Central memory CD8-positive, alpha-beta T cell (primary cell): Measurements from ENCODE around the gene SLCO6A1.

Source experiments
- ATAC-seq: fragments of 150-1000 bp; cut with Tn5 transposase; replicated peaks from 2 replicates; pipeline ENCODE4 v1.10.0; 2022; ENCODE audit warnings: mild to moderate bottlenecking, moderate FRiP score, moderate number of reproducible peaks; ENCODE audit not compliant: poor library complexity, severe bottlenecking; ENCODE audit errors: extremely low read depth
- DNase-seq, 2 donors: peaks; one replicate each; pipeline ENCODE4 v3.0.0; 2021; ENCODE audit warnings: low spot score in 2 of 2
- H3K27ac Mint-ChIP-seq: one replicate; pipeline ENCODE4 v1.8.0; 2022; ENCODE audit warnings: low read depth, mild to moderate bottlenecking, moderate library complexity, mixed read lengths
- H3K27me3 Mint-ChIP-seq: one replicate; pipeline ENCODE4 v1.8.0; 2022; ENCODE audit warnings: mixed read lengths
- H3K36me3 Mint-ChIP-seq: one replicate; pipeline ENCODE4 v1.8.0; 2022; ENCODE audit warnings: mild to moderate bottlenecking, moderate library complexity, mixed read lengths; ENCODE audit not compliant: insufficient read depth
- H3K4me1 Mint-ChIP-seq: one replicate; pipeline ENCODE4 v1.8.0; 2022; ENCODE audit warnings: mixed read lengths
- H3K4me3 Mint-ChIP-seq: one replicate; pipeline ENCODE4 v1.8.0; 2022; ENCODE audit warnings: mild to moderate bottlenecking, moderate library complexity, mixed read lengths
- H3K9me3 Mint-ChIP-seq: one replicate; pipeline ENCODE4 v1.8.0; 2022; ENCODE audit warnings: mixed read lengths

Gene SLCO6A1, protein sequence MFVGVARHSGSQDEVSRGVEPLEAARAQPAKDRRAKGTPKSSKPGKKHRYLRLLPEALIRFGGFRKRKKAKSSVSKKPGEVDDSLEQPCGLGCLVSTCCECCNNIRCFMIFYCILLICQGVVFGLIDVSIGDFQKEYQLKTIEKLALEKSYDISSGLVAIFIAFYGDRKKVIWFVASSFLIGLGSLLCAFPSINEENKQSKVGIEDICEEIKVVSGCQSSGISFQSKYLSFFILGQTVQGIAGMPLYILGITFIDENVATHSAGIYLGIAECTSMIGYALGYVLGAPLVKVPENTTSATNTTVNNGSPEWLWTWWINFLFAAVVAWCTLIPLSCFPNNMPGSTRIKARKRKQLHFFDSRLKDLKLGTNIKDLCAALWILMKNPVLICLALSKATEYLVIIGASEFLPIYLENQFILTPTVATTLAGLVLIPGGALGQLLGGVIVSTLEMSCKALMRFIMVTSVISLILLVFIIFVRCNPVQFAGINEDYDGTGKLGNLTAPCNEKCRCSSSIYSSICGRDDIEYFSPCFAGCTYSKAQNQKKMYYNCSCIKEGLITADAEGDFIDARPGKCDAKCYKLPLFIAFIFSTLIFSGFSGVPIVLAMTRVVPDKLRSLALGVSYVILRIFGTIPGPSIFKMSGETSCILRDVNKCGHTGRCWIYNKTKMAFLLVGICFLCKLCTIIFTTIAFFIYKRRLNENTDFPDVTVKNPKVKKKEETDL

DNA sequence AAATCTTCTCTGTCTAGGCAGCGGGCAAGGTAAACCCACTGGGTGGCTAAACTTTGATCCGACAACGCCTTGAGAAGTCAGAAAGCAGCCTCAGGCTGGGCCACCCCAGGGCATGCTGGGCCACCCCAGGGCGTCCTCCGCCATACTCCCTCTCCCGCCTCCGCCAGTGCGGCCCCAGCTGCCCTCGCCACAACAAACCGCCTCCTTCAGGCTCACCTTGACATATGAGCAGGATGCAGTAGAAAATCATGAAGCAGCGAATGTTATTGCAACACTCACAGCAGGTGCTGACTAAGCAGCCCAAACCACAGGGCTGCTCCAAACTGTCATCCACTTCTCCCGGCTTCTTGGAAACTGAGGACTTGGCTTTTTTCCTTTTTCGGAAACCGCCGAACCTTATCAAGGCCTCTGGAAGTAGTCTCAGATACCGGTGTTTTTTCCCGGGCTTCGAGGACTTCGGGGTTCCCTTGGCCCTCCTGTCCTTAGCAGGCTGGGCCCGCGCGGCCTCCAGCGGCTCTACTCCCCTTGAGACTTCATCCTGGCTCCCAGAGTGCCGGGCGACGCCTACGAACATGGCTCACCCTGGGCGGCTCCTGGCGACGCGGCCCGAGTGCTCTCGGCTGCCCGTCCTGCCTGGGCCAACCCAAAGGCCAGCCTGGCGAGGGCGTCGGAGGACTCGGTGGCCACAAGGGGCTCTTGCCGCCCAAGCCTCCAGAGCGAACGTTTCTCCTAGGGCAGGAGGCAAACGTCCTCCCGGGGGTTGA lies at the start of gene SLCO6A1:
SLCO6A1 (minus strand) TSS at position 731 of the 764 bp plus-strand sequence; CDS start at position 574, 157 bp downstream.
- no peaks in the 10 kb centered on the region for H3K9me3 Mint-ChIP-seq
- H3K4me1 Mint-ChIP-seq = no peaks in the 10 kb centered on the region
- ATAC-seq (no peak), DNase-seq (no peak)
- H3K27me3 Mint-ChIP-seq = peaks cover 3% of the 10 kb centered on the region
- no peak within 1 kb of the TSS for H3K27ac Mint-ChIP-seq
- H3K36me3 Mint-ChIP-seq = no peaks in the 10 kb centered on the region
- H3K4me3 Mint-ChIP-seq = no peak within 1 kb of the TSS

DNA sequence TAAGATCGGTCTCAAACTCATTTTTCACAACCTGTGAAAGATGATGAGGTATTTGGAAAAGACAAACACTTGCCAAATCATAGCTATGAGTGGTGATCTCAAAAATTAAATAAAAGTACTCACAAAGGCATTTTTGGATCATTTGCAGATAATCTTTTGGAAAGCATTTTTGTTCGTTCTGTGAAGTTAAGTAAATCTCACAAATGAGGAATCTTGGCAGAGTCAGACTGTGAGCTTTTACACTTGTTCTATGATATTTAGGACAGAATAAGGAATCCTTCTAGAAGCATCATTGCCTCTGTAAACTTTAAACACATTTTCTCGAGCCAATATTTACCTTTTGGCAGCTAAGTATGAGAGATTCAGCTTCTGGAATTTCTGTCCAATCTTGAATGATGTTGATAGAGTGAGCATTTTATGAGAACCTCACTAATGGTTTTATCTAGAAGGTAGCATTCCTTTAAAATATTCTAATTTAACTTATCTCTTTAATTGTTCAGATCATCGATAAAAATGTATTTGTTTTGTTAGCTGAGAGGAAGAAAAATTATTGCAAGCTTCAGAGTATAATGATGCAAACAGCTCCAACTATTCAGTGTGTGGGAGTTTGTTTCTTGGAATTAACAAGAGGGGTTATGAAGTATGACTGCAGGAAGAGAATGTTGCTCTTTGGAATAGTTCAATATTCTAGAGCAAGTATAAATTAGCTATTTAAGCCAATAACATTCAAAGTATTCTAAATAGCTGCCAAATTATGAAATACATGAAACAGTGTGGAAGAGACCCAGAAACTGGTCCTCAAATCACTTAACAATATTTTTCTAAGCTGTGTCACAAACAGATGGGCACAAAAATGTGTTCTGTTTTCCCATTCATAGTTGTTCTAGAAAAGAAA lies 48.6 kb upstream of the SLCO6A1 start:
- Mint-ChIP-seq H3K36me3 (peaks cover 2% of the 10 kb centered on the region), H3K9me3 (no peaks in the 10 kb centered on the region), H3K27me3 (peaks cover 22% of the 10 kb centered on the region), H3K27ac (no peak overlapping the region), H3K4me1 (no peaks in the 10 kb centered on the region), H3K4me3 (no peak overlapping the region)
- DNase-seq (no peak), ATAC-seq (no peak)

DNA sequence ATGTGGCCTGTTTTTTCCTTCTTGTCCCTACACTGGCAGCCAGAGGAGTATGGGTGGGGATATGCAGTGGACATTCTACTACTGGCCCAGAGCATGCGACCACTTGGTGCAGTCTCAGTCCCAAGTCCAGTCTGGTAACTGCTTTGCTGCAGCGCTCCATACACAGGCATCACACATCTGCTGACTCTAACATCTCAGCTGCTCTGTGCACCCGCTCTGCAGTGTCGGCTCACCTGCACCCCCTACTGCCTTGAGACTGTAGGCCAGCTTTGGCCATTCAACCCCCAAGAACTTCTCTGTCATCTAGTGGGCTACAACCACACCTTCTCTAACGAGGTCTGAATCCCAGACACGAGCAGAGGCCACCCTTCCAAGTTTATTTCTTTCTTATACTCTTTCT lies 46.4 kb upstream of the SLCO6A1 start:
- Mint-ChIP-seq H3K4me1 (no peaks in the 10 kb centered on the region), H3K27ac (no peak overlapping the region), H3K4me3 (no peak overlapping the region), H3K9me3 (no peaks in the 10 kb centered on the region), H3K36me3 (peaks cover 2% of the 10 kb centered on the region), H3K27me3 (peaks cover 13% of the 10 kb centered on the region)
- ATAC-seq (no peak), DNase-seq (no peak)

DNA sequence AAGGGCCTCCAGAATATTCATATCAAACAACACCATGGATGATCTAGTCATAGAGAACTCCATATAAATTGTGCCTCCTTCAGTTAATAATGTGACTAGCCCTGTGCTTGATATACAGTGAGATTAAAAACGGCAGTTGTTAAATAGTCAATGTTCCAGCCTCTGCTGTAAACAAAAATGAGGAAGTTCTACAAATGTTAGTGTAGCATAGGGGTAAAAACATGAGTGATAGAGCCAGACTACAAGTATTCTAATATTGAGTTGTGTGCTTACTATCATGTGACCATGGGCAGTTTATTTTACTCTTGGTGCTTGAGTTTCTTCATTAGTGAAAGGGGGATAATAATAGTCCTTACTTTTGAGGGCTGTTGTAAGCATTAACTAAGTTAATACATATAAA lies 43.3 kb upstream of the SLCO6A1 start:
- H3K9me3 Mint-ChIP-seq = no peaks in the 10 kb centered on the region
- no peak for DNase-seq
- H3K36me3 Mint-ChIP-seq = no peaks in the 10 kb centered on the region
- no peaks in the 10 kb centered on the region for H3K27me3 Mint-ChIP-seq
- ATAC-seq = no peak
- no peak overlapping the region for H3K4me3 Mint-ChIP-seq
- H3K4me1 Mint-ChIP-seq = no peaks in the 10 kb centered on the region
- no peak overlapping the region for H3K27ac Mint-ChIP-seq

DNA sequence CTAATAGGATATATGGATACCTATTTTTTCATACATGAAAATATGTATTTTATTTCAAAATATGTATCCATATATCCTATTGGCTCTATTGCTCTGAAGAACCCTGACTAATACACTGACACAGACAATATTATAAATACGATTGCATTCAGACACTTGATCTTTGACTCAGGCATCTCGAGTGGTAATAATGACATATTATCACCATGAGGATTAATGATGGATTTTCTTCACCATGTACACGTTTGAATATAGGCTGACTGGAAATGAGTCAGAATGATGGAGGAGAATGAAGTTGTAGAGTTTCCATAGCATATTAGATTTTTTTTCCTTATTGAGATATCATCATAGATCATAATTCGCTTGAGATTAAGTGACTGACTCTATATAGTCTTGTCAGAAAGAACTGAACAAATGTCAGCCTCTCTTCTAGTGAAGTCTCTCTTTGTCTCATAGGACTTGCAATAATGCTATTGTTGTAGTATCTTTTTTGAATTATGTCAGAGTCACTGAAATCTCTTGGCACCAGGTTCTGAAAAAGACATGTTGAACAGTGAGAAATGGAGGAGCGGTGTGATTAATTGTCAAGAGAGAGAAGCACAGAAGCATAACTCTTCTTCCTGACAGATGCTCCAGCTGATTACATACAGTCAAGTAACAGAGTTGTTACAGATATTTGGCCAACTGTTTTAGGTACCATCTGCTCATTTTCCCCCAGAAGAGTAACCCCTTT lies 41.4 kb upstream of the SLCO6A1 start:
- Mint-ChIP-seq H3K36me3 (no peaks in the 10 kb centered on the region), H3K4me1 (no peaks in the 10 kb centered on the region), H3K27me3 (no peaks in the 10 kb centered on the region), H3K9me3 (no peaks in the 10 kb centered on the region), H3K27ac (no peak overlapping the region), H3K4me3 (no peak overlapping the region)
- ATAC-seq (no peak), DNase-seq (no peak)

DNA sequence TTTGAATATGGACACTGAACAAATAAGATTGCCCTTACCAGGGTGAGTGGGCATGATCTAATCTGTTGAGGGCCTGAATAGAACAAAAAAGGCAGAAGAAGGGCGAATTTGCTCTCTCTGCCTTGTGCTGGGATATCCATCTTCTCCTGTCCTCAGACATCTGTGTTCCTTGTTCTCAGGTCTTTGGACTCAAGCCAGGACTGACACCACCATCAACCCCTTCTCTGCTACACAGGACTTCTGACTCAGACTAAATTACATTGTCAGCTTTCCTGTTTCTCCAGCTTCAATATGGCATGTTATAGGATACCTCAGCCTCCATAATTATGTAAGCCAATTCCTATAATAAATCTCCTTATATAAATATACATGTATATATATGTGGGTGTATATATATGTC lies 40.8 kb upstream of the SLCO6A1 start:
- ATAC-seq = no peak

DNA sequence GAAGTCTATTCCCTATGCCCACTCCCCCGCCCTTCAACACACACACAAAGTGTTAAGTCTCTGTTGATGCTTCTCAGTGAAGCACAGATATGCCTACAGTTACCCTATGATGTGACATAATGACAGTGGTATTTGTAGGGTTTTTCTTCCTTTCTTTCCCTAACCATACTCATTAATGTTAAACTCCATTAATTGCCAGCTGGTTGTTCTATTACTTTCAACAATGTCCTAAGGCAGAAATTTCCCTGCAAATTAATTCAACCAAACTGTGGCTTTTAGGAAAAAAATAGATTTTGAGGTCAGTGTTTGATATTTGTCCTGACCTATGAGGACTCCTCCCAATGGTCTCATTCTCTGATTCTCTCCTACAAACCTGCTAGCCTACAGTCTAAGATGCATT lies 38.2 kb upstream of the SLCO6A1 start:
- Mint-ChIP-seq H3K27me3 (no peaks in the 10 kb centered on the region), H3K4me3 (no peak overlapping the region), H3K4me1 (no peaks in the 10 kb centered on the region), H3K9me3 (no peaks in the 10 kb centered on the region), H3K36me3 (no peaks in the 10 kb centered on the region), H3K27ac (no peak overlapping the region)
- ATAC-seq = no peak
- no peak for DNase-seq

More for the DNA sequence above, 40.8 kb upstream of the SLCO6A1 start:
- Mint-ChIP-seq H3K36me3 (no peaks in the 10 kb centered on the region), H3K4me1 (no peaks in the 10 kb centered on the region), H3K9me3 (no peaks in the 10 kb centered on the region), H3K27ac (no peak overlapping the region), H3K27me3 (no peaks in the 10 kb centered on the region), H3K4me3 (no peak overlapping the region)
- DNase-seq = no peak

DNA sequence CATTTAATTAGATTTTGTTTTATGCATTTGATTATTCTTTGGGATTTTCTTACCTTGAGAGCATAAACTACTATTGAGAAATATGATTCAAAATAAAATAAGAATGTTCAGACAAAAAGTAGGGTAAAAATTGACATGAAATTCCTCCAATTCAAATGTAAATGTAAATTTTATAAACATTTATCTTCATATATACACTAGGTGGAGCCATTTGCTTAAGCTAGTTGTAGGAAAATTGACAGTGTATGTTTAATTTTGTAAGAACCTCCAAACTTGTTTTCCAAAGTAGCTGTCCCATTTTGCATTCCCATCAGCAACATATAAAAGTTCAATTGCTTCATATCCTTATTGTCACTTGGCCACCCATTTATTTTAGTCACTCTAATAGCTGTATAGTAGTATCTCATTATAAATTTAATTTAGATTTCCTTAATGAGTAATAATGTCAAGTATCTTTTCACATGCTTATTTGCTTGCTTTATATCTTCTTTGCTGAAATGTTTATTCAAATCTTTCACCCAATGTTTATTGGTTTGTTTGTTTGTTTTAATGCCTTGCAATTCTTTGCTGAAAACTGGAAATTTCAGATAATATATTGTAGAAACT lies 37.6 kb upstream of the SLCO6A1 start:
- H3K36me3 Mint-ChIP-seq = no peaks in the 10 kb centered on the region
- H3K27me3 Mint-ChIP-seq = no peaks in the 10 kb centered on the region
- ATAC-seq = no peak
- no peaks in the 10 kb centered on the region for H3K4me1 Mint-ChIP-seq
- no peak for DNase-seq
- H3K4me3 Mint-ChIP-seq = no peak overlapping the region
- no peak overlapping the region for H3K27ac Mint-ChIP-seq
- H3K9me3 Mint-ChIP-seq = no peaks in the 10 kb centered on the region

DNA sequence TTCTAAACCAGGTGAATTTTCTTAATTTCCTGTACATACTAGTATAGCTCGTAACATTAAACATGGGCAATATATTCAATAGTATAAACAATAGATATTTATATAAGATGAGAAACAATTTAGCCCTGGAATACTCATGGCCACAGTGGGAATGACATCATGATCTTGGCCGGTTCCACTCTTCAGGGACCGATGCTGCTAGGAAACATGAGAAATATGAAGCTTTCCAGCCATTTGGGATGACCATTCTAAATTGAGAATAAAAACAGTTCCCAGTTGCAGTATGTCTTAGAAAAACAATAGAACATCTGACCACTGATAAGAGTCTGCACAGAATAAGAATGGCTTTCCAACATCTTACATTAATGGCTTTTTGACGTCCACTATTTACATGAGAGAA lies 33.3 kb upstream of the SLCO6A1 start:
- Mint-ChIP-seq H3K27me3 (peaks cover 25% of the 10 kb centered on the region), H3K27ac (no peak overlapping the region), H3K4me3 (no peak overlapping the region), H3K9me3 (no peaks in the 10 kb centered on the region), H3K36me3 (no peaks in the 10 kb centered on the region), H3K4me1 (no peaks in the 10 kb centered on the region)
- no peak for ATAC-seq
- DNase-seq = no peak

DNA sequence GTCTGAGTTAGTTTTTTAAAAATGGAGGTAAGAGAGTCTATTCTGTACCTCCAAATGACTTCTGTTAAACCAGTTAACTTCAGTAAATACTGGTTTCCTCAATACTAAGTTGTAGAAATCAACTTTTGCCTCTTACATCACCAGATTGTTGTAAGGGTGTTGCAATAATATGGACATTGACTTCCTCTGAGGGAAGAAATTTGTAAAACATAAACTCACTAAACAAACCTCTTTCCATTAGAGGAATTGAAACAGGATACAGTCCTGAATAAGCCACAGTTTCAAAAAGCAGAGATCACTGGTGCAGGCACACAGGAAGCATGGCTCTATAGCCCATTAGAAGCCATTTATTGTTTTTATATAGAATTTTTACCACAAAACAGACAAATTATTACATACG lies 32.7 kb upstream of the SLCO6A1 start:
- no peak overlapping the region for H3K4me3 Mint-ChIP-seq
- ATAC-seq = no peak
- peaks cover 25% of the 10 kb centered on the region for H3K27me3 Mint-ChIP-seq
- no peaks in the 10 kb centered on the region for H3K36me3 Mint-ChIP-seq
- no peaks in the 10 kb centered on the region for H3K4me1 Mint-ChIP-seq
- H3K9me3 Mint-ChIP-seq = no peaks in the 10 kb centered on the region
- DNase-seq = no peak
- H3K27ac Mint-ChIP-seq = no peak overlapping the region

DNA sequence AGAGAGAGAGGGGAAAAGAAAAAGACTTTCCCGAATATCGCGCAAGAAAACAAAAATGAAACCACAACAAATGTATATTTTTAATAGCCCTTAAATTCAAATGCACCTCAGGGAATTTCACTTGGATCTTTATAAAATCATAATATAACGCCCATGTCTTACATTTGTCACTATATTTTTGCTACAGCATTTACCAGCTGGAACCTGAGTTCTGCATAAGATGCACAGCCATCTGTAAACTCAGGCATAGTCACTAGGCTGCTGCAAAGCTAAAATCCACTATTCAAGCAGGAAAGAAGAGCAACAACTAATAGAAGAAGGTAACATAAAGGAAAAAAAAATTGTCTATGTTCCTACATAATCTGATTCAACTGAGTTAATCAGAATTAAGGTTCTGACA lies 30.6 kb upstream of the SLCO6A1 start:
- H3K27me3 Mint-ChIP-seq = peaks cover 29% of the 10 kb centered on the region
- H3K4me3 Mint-ChIP-seq = no peak overlapping the region
- H3K36me3 Mint-ChIP-seq = no peaks in the 10 kb centered on the region
- DNase-seq = no peak
- peaks cover 2% of the 10 kb centered on the region for H3K9me3 Mint-ChIP-seq
- no peak overlapping the region for H3K27ac Mint-ChIP-seq
- no peaks in the 10 kb centered on the region for H3K4me1 Mint-ChIP-seq
- no peak for ATAC-seq
